Astrocyte of the spinal cord (primary cell): Measurements from ENCODE around the gene EFCAB11.
A peak's percentile ranks its signal among the peaks of the same experiment; 100 is the strongest.

ENCODE experiments used
- DNase-seq: peaks from one replicate; pipeline ENCODE4 v3.0.0; 2011; ENCODE audit warnings: low read depth, low spot score
- H3K4me3 ChIP-seq: 2 replicates; pipeline ENCODE4 v1.5.1; 2011; ENCODE audit warnings: low read depth, mild to moderate bottlenecking, low read length, moderate library complexity
- CTCF ChIP-seq: IDR thresholded peaks from 2 replicates; pipeline ENCODE4 v1.5.1; 2012; ENCODE audit warnings: low read depth, mild to moderate bottlenecking, low read length, inconsistent platforms
- in situ Hi-C: cut with HindIII; loops from 2 replicates; pipeline ENCODE4 v1.10.0; 2017; ENCODE audit warnings: low sequenced_read_pairs

Gene EFCAB11

GRCh38 chr14:89750908-89751392, 203.6 kb downstream of the EFCAB11 start:
- TF ChIP-seq CTCF: no peak
- no peak for DNase-seq
- in situ Hi-C loops: no loop called here
- no peak overlapping the region for H3K4me3 ChIP-seq

GRCh38 chr14:89750281-89750755, 204.2 kb downstream of the EFCAB11 start:
- in situ Hi-C loops: no loop called here
- no peak overlapping the region for H3K4me3 ChIP-seq
- DNase-seq: no peak
- TF ChIP-seq CTCF: no peak

GRCh38 chr14:89748004-89748403, 206.5 kb downstream of the EFCAB11 start:
- DNase-seq: peak; percentile 14
- no peak overlapping the region for H3K4me3 ChIP-seq
- TF ChIP-seq CTCF: no peak
- in situ Hi-C loops: no loop called here

- in situ Hi-C loops: no loop called here
- no peak for TF ChIP-seq CTCF
- DNase-seq: no peak
- H3K4me3 ChIP-seq: no peak overlapping the region
Measured at GRCh38 chr14:89747126-89747525, 207.4 kb downstream of the EFCAB11 start.

GRCh38 chr14:89746654-89747053, 207.9 kb downstream of the EFCAB11 start:
- in situ Hi-C loops: no loop called here
- TF ChIP-seq CTCF: no peak
- DNase-seq: no peak
- H3K4me3 ChIP-seq: no peak overlapping the region

- no peak for TF ChIP-seq CTCF
- DNase-seq: no peak
- in situ Hi-C loops: no loop called here
- H3K4me3 ChIP-seq: no peak overlapping the region
Measured at GRCh38 chr14:89746135-89746534, 208.4 kb downstream of the EFCAB11 start.
